Left lung (tissue), 10 donors: ENCODE measurements around the gene GIPC3. TPM values are rescaled to one million over a fixed set of nuclear protein-coding genes. Genes with fewer than 3 reads are reported as not detected.

ENCODE experiments used
- ATAC-seq: fragments of 200-7000 bp; cut with Tn5 transposase; one replicate; pipeline ENCODE4 v1.9.1; 2020; ENCODE audit warnings: moderate library complexity
- DNase-seq, 4 donors: peaks; one replicate each; pipeline ENCODE4 v3.0.0-alpha.2; 2013 to 2020
- H3K27ac ChIP-seq, 2 donors: fragments of 200-600 bp; sonication (generic) in 1 of 2; one replicate each; pipeline versions ENCODE4 v1.5.0 to v1.8.0; 2020 to 2021
- H3K27me3 ChIP-seq, 2 donors: fragments of 200-600 bp; sonication (generic) in 1 of 2; one replicate each; pipeline versions ENCODE4 v1.5.0 to v1.8.0; 2020 to 2021
- H3K36me3 ChIP-seq, 2 donors: fragments of 200-600 bp; sonication (generic) in 1 of 2; one replicate each; pipeline versions ENCODE4 v1.5.0 to v1.8.0; 2020 to 2021
- H3K4me1 ChIP-seq, 2 donors: fragments of 200-600 bp; one replicate each; pipeline ENCODE4 v1.8.0; 2021
- H3K4me3 ChIP-seq, 2 donors: fragments of 200-600 bp; sonication (generic) in 1 of 2; one replicate each; pipeline versions ENCODE4 v1.5.0 to v1.8.0; 2020 to 2021; ENCODE audit warnings: mild to moderate bottlenecking in 1 of 2
- H3K9me3 ChIP-seq, 2 donors: fragments of 200-600 bp; sonication (generic) in 1 of 2; one replicate each; pipeline versions ENCODE4 v1.5.0 to v1.8.0; 2020 to 2021
- intact Hi-C, 2 donors: fragments of 100-400 bp; cut with DNase I; formaldehyde crosslinking; loops; one replicate each; pipeline versions ENCODE4 v1.11.2 to v1.14.2; 2022
- polyA plus RNA-seq, 6 donors: library from polyadenylated mRNA; unstranded; fragments of 120-200 nt; gene quantifications; one replicate each; pipeline ENCODE4 v1.2.1, GENCODE V29; 2013; ENCODE audit not compliant: insufficient read length in 6 of 6
- total RNA-seq, 2 donors: library from RNA; stranded (reverse); fragmentation: NEBNext Ultra II Directional; extraction: Animal tissue kit (Norgen Biotek cat#: 25700); gene quantifications; one replicate each; pipeline ENCODE4 v1.2.1, GENCODE V29; 2021
- TF ChIP-seq, protein P1 (sequence below), 2 donors: fragments of 200-600 bp; sonication (generic) in 1 of 2; IDR thresholded peaks; one replicate each; pipeline versions ENCODE4 v1.5.0 to v1.8.0; 2021; ENCODE audit warnings: antibody characterized with exemption in 2 of 2
- donor health status: DM: no; HTN: yes; CAD: no.
- donor health status: DM: no; HTN: no; CAD: no.

The GIPC3 gene
- total and polyA plus RNA-seq, 8 donors: 3.1 to 8.5 (median 4.4) TPM

DNA sequence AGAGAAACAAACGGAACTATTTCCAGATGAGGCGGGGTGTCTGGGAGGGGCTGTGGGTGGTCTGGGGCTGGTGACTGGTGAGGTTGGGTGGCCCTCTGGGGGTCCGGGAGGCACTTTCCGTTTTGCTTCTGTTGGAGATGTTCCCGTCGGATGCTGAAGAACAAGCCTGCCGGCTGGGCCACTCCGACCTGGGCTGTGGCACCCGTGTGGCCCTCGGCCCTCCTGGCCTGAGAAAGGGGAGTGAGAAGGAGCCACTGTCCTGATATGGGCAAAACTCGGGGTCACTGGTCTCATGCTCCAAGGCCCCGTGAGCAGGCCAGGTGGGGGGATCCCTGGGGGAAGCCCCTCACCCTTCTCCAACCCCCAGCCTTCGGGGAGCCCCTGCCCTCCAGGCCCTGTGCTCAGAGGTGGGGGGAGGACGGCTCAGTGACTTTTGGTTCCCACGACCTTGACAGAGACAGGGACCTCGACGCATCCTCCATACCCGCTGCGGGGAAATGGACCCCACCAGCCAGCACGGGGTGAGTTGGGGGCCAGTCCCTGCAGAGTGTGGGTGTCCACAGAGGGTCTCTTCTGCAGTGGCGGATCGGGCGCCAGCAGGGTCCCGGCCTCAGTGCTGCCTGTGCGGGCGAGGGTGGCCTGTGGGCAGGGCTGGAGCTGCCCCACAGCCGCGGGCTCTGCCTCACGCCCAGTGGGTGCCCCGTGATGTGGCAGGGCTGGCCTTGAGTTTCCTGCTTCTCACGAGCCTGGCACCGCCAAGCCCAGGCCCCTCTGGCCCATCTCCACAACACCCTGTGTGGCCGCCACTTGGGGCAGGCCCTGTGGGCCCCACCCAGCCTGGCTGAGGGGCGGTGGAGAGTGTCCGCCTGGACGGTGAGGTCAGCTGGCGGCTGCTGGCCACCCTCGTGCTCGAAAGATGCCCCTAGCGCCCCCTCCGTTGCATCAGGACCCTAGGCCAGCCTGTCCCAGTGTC is 25.8 kb downstream of the GIPC3 start:
- Histone ChIP-seq H3K27ac (no peak overlapping the region), H3K4me3 (no peak overlapping the region), H3K9me3 (no peaks in the 10 kb centered on the region), H3K27me3 (peaks cover 0 to 26% of the 10 kb centered on the region in 2 donors), H3K4me1 (peaks cover 5 to 39% of the 10 kb centered on the region in 2 donors), H3K36me3 (peaks cover 0 to 46% of the 10 kb centered on the region in 2 donors)
- DNase-seq (peak in 1 of 4 donors; percentile 71), ATAC-seq (no peak)
- intact Hi-C loops: loop anchor here in 1 of 2 donors (10.0 kb wide), 1 partner anchor 66 kb away; no protein-coding TSS in a partner anchor
- TF ChIP-seq, protein P1, sequence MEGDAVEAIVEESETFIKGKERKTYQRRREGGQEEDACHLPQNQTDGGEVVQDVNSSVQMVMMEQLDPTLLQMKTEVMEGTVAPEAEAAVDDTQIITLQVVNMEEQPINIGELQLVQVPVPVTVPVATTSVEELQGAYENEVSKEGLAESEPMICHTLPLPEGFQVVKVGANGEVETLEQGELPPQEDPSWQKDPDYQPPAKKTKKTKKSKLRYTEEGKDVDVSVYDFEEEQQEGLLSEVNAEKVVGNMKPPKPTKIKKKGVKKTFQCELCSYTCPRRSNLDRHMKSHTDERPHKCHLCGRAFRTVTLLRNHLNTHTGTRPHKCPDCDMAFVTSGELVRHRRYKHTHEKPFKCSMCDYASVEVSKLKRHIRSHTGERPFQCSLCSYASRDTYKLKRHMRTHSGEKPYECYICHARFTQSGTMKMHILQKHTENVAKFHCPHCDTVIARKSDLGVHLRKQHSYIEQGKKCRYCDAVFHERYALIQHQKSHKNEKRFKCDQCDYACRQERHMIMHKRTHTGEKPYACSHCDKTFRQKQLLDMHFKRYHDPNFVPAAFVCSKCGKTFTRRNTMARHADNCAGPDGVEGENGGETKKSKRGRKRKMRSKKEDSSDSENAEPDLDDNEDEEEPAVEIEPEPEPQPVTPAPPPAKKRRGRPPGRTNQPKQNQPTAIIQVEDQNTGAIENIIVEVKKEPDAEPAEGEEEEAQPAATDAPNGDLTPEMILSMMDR (IDR thresholded peaks at IDR 0.05): no peak

DNA sequence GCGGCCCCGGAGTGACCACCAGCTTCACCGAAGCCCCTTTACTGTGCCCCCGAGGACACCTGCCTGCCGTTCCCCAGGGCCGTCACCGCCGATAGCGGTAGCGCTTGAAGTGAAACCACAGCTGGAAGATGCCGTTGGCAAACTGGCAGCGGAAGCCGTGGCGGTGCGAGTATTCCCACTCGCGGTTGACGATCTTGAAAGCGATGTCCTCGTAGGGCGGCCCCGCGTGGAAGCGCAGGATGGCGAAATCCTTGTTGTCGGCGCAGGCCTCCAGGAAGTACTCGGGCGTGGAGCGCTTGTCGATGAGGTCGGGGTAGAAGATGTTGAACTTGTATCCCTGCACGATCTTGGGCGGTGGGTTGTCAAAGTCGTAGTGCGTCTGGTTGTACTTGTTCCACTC is 26.6 kb downstream of the GIPC3 start:
- ATAC-seq (no peak), DNase-seq (peak in 1 of 4 donors; percentile 70)
- intact Hi-C loops: loop anchor here in 1 of 2 donors (10.0 kb wide), 1 partner anchor 67 kb away; no protein-coding TSS in a partner anchor

DNA sequence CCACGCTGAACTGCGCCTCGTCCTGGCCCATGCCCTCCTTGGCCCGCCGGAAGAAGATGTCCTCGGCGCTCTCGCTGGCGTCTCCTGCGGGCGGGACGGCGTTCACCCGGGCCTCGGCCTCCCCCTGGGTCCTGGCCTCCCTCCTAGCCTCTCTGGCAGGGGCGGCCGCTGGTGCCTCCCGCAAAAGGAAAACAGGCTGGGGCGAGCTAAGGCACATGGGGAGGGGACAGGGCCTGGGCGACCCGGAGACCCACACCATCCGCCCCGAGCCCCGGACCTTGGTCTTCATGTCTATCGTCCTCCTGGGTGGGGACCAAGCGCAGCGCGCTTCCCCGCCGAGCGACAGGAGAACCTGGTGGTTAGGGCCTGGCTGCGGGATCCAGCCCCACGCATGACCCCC is 27.1 kb downstream of the GIPC3 start:
- no peak overlapping the region for H3K27ac ChIP-seq

More for the DNA sequence above, 26.6 kb downstream of the GIPC3 start:
- Histone ChIP-seq H3K36me3 (peaks cover 0 to 50% of the 10 kb centered on the region in 2 donors), H3K9me3 (no peaks in the 10 kb centered on the region), H3K27ac (no peak overlapping the region), H3K4me3 (no peak overlapping the region), H3K27me3 (peaks cover 0 to 18% of the 10 kb centered on the region in 2 donors), H3K4me1 (peaks cover 5 to 31% of the 10 kb centered on the region in 2 donors)
- TF ChIP-seq, protein P1 (IDR thresholded peaks at IDR 0.05): no peak

DNA sequence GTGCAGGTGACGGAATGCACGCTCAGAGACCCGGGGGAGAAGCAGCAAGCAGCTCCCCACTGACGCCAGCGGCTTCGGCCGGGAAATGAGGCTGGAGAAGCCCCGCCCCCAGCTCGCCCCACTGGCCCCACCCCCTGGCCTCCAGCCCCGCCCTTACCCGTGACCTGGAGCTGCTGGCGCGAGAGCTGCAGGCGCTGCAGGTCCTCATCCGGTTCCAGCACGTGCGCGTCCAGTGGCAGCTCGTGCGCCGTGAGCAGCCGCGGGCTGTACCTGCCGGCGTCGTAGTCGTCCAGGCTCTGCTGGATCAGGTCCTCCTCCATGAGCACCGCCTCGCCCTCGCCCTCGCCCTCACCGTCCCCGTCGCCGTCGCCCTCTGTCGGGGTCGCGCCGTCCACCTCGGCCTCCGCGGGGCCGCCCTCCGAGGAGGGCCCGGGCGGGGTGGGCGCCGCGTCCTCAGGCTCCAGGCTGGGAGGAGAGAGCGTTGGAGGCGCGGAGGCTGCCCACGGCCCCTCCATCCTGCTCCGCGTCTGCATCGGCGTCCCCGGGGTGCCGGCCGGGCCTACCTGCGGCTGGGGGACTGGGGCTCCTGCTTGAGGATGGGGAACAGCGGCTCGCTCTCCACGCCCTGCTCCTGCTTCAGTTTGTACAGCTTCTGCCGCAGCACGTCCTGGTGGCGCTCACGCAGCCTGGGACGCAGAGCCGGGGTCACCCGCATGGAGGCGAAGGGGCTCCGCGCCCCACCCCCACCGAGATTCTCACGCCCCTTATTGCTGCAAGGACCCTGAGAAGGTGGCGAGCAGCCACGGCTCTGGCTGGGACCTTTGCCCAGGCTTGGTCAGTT is 27.8 kb downstream of the GIPC3 start:
- intact Hi-C loops: loop anchor here in 1 of 2 donors (10.0 kb wide), 1 partner anchor 68 kb away; no protein-coding TSS in a partner anchor
- Histone ChIP-seq H3K4me1 (peaks cover 5 to 30% of the 10 kb centered on the region in 2 donors), H3K27ac (no peak overlapping the region), H3K36me3 (peaks cover 0 to 58% of the 10 kb centered on the region in 2 donors), H3K27me3 (peaks cover 0 to 5% of the 10 kb centered on the region in 2 donors), H3K4me3 (no peak overlapping the region), H3K9me3 (no peaks in the 10 kb centered on the region)
- DNase-seq: peak in 1 of 4 donors; percentile 75
- no peak for ATAC-seq
- TF ChIP-seq, protein P1 (IDR thresholded peaks at IDR 0.05): no peak

More for the DNA sequence above, 27.1 kb downstream of the GIPC3 start:
- TF ChIP-seq, protein P1 (IDR thresholded peaks at IDR 0.05): no peak
- DNase-seq (peak in 1 of 4 donors; percentile 77), ATAC-seq (no peak)
- Histone ChIP-seq H3K4me1 (peaks cover 5 to 30% of the 10 kb centered on the region in 2 donors), H3K36me3 (peaks cover 0 to 55% of the 10 kb centered on the region in 2 donors), H3K27me3 (peaks cover 0 to 13% of the 10 kb centered on the region in 2 donors), H3K9me3 (no peaks in the 10 kb centered on the region), H3K4me3 (no peak overlapping the region)
- intact Hi-C loops: loop anchor here in 1 of 2 donors (10.0 kb wide), 1 partner anchor 68 kb away; no protein-coding TSS in a partner anchor
